ENCODE results near the gene AVPR2.

DNA sequence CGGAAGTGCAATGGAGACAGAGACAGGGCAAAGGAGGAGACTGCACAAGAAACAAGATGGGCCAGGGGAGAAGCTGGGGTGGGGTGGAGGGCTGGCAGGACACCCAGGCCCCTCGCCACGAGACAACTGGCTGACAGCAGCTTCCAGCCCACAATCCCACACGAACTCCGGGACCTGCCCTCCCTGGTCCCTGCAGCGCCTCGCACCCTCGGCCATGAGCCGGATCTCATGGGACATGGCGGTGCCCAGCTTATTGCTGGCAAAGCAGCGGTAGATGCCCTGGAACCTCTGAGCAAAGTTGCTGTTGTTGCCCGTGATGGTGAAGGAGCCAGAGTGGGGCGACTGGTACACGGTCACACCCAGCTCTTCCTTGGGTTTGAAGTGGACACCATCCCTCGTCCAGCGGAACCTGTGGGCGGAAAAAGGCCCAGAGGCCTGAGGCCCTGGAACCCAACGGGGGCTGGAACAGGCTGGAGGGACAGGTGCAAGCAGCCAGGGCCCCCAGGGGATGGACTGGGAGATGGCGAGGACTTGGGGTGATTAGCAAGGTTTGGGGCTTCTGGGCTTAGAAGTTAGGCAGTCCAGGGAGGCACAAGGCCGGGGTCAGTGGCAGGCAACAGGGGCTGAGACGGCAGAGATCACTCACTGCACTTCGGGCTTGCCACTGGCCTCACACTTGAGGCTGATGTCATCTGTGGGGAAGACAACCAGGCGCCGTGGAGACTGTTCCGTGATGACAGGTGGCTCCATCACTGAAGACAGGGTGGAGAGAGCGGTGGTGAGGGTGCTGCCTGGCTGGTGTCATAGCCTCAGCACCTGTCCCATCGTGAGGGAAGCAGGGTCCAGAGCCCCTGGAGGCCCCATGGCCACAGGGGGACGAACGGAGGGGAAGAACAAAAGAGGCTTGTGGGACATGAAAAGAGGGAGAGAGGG, 32.3 kb upstream of the AVPR2 start:
- no peak for TF ChIP-seq RAD21 (IDR thresholded peaks at IDR 0.05)
- no peak for TF ChIP-seq YY1 (IDR thresholded peaks at IDR 0.05)
